HepG2 (cell line): Measurements from ENCODE around the gene ATAD3C. TPM values are rescaled to one million over a fixed set of nuclear protein-coding genes. Genes with fewer than 3 reads are reported as not detected.

Source experiments
- HCFC1 ChIP-seq: fragments of 150-350 bp; IDR thresholded peaks from 2 replicates; pipeline ENCODE4 v1.6.1; 2014; ENCODE audit warnings: low read depth, low read length
- IRF9 ChIP-seq: sonication (generic); formaldehyde crosslinking; IDR thresholded peaks from 2 replicates; pipeline ENCODE4 v1.8.0; 2022; ENCODE audit warnings: missing genetic modification reagents, mild to moderate bottlenecking, borderline replicate concordance
- MAFG ChIP-seq: sonication (generic); formaldehyde crosslinking; IDR thresholded peaks from 2 replicates; pipeline ENCODE4 v1.5.1; 2020; ENCODE audit warnings: mild to moderate bottlenecking, missing genetic modification reagents
- MAZ ChIP-seq, 2 experiments: sonication (generic) in 1 of 2; formaldehyde crosslinking in 1 of 2; IDR thresholded peaks; 2 replicates each; pipeline versions ENCODE4 v1.5.0 to v1.6.1; 2012 to 2020; ENCODE audit warnings: low read depth in 2 of 2, mild to moderate bottlenecking in 2 of 2, borderline replicate concordance in 1 of 2, improper control_type of control experiment in 1 of 2, low read length in 1 of 2, missing genetic modification reagents in 1 of 2, moderate library complexity in 1 of 2
- MLXIP ChIP-seq: sonication (generic); formaldehyde crosslinking; IDR thresholded peaks from 2 replicates; pipeline ENCODE4 v1.9.0; 2021; ENCODE audit warnings: missing genetic modification reagents, borderline replicate concordance
- MTA3 ChIP-seq: sonication (generic); formaldehyde crosslinking; IDR thresholded peaks from 2 replicates; pipeline ENCODE4 v1.4.0; 2020; ENCODE audit warnings: missing genetic modification reagents
- NPAS2 ChIP-seq: sonication (generic); formaldehyde crosslinking; IDR thresholded peaks from 2 replicates; pipeline ENCODE4 v1.8.0; 2022; ENCODE audit warnings: mild to moderate bottlenecking, missing genetic modification reagents, borderline replicate concordance
- POLR2A ChIP-seq, 2 experiments: IDR thresholded peaks; 2 replicates each; pipeline ENCODE4 v1.6.1; 2011; ENCODE audit warnings: low read depth in 2 of 2, low read length in 2 of 2, mild to moderate bottlenecking in 1 of 2, moderate library complexity in 1 of 2; ENCODE audit not compliant: insufficient read depth in 1 of 2
- RFXANK ChIP-seq: IDR thresholded peaks from 2 replicates; pipeline ENCODE4 v1.6.1; 2016
- polyA plus RNA-seq, 8 experiments: library from polyadenylated mRNA; depleted of rRNA in 3 of 8; stranded (reverse) in 7 of 8; unstranded in 1 of 8; fragments of >200 nt; fragmentation: Illumina TruSeq in 4 of 8; extraction: Trizol in 4 of 8; gene quantifications; 2 replicates each; pipeline versions ENCODE4 v1.2.1 to v1.2.3, GENCODE V29; 2011 to 2016; ENCODE audit warnings: low read depth in 4 of 8, missing spikeins in 1 of 8, mixed read lengths in 1 of 8; ENCODE audit not compliant: insufficient read depth in 1 of 8
- total RNA-seq, 5 experiments: library from RNA; depleted of rRNA; stranded (reverse); fragments of >200 nt; fragmentation: Illumina TruSeq; extraction: Trizol; gene quantifications; 2 replicates each; pipeline ENCODE4 v1.2.3, GENCODE V29; 2016; ENCODE audit warnings: low read depth in 1 of 5
- TF ChIP-seq, protein P1 (sequence below): sonication (generic); formaldehyde crosslinking; IDR thresholded peaks from one replicate; pipeline ENCODE4 v1.5.1; 2020; ENCODE audit warnings: mild to moderate bottlenecking, missing genetic modification reagents; ENCODE audit errors: not compliant biosample characterization
- TF ChIP-seq, protein P2 (sequence below): sonication (generic); formaldehyde crosslinking; IDR thresholded peaks from 2 replicates; pipeline ENCODE4 v1.5.1; 2020; ENCODE audit warnings: mild to moderate bottlenecking, missing genetic modification reagents, moderate library complexity

Gene ATAD3C
- total and polyA plus RNA-seq, 2 of the 13 experiments (the other 11 are each of a cell fraction or from before 2014, with no cell fraction given): 2.4 to 3.2 TPM

DNA sequence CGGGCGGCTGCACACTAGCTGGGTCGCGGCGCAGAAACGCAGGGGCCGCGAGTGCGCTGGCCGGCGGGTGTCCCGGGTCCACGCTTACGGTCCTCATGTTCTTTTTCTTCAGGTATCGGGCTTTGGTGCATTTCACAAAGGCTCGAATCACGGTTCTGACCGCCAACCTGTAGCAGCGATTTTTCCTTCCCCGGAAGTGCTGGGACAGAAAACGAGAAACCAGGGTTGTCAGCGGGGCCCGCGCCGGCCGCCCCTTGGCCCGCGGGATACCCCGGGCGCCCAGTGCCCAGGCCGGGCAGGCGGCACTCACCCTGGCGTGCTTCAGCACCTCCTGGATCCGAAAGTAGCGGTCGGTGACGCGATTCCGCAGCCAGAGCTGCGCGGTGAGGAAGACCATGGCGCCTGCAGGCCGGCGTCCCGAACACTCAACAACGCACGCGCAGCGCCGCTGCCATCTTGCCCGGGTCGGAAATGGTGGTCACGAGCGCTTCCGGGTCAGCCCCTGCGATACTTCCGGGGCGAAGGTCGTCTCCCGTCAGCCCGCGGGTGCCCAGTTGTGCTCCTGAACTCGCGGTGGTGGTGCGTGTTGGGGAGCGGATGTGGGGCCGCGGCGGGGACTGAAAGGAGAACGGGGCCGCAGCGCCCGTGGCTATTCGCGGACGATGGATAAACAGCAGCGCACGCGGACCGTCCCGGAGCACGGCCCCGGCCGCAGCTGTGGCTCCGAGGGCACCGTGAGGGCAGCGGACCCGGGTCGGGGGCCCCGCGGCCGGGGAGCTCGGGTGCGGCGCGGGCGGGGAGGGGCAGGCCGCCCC is 42.5 kb upstream of the ATAD3C start, which contains the start of gene MRPL20 (continued):
- TF ChIP-seq, protein P1, sequence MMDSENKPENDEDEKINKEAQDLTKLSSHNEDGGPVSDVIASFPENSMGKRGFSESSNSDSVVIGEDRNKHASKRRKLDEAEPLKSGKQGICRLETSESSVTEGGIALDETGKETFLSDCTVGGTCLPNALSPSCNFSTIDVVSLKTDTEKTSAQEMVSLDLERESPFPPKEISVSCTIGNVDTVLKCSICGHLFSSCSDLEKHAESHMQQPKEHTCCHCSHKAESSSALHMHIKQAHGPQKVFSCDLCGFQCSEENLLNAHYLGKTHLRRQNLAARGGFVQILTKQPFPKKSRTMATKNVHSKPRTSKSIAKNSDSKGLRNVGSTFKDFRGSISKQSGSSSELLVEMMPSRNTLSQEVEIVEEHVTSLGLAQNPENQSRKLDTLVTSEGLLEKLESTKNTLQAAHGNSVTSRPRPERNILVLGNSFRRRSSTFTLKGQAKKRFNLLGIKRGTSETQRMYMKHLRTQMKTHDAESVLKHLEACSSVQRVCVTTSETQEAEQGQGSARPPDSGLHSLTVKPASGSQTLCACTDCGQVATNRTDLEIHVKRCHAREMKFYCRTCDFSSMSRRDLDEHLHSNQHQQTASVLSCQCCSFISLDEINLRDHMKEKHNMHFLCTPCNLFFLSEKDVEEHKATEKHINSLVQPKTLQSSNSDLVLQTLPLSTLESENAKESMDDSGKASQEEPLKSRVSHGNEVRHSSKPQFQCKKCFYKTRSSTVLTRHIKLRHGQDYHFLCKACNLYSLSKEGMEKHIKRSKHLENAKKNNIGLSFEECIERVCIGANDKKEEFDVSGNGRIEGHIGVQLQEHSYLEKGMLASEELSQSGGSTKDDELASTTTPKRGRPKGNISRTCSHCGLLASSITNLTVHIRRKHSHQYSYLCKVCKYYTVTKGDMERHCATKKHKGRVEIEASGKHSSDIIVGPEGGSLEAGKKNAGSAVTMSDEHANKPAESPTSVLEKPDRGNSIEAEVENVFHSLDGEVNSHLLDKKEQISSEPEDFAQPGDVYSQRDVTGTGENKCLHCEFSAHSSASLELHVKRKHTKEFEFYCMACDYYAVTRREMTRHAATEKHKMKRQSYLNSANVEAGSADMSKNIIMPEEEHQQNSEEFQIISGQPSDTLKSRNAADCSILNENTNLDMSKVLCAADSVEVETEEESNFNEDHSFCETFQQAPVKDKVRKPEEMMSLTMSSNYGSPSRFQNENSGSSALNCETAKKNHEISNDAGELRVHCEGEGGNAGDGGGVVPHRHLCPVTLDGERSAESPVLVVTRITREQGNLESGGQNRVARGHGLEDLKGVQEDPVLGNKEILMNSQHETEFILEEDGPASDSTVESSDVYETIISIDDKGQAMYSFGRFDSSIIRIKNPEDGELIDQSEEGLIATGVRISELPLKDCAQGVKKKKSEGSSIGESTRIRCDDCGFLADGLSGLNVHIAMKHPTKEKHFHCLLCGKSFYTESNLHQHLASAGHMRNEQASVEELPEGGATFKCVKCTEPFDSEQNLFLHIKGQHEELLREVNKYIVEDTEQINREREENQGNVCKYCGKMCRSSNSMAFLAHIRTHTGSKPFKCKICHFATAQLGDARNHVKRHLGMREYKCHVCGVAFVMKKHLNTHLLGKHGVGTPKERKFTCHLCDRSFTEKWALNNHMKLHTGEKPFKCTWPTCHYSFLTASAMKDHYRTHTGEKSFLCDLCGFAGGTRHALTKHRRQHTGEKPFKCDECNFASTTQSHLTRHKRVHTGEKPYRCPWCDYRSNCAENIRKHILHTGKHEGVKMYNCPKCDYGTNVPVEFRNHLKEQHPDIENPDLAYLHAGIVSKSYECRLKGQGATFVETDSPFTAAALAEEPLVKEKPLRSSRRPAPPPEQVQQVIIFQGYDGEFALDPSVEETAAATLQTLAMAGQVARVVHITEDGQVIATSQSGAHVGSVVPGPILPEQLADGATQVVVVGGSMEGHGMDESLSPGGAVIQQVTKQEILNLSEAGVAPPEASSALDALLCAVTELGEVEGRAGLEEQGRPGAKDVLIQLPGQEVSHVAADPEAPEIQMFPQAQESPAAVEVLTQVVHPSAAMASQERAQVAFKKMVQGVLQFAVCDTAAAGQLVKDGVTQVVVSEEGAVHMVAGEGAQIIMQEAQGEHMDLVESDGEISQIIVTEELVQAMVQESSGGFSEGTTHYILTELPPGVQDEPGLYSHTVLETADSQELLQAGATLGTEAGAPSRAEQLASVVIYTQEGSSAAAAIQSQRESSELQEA (CRISPR knock-in tag): no peak
- TF ChIP-seq POLR2A (IDR thresholded peaks at IDR 0.05; ENCODE audit: insufficient read depth in 1 of 2, low read depth in 2 of 2, low read length in 2 of 2): peak in 1 of 2 experiments; percentile 87; a peak in 2 of 4 replicates
- TF ChIP-seq NPAS2 (CRISPR knock-in tag): no peak
- no peak for TF ChIP-seq RFXANK (CRISPR knock-in tag)
- no peak for TF ChIP-seq MAFG (CRISPR knock-in tag)
- no peak for TF ChIP-seq MTA3 (CRISPR knock-in tag)
- TF ChIP-seq IRF9 (CRISPR knock-in tag): peak; percentile 97
- peak; percentile 86 for TF ChIP-seq HCFC1
- peak; percentile 13; the same call in 1 of the 2 replicates for TF ChIP-seq MLXIP (CRISPR knock-in tag)
- TF ChIP-seq, protein P2, sequence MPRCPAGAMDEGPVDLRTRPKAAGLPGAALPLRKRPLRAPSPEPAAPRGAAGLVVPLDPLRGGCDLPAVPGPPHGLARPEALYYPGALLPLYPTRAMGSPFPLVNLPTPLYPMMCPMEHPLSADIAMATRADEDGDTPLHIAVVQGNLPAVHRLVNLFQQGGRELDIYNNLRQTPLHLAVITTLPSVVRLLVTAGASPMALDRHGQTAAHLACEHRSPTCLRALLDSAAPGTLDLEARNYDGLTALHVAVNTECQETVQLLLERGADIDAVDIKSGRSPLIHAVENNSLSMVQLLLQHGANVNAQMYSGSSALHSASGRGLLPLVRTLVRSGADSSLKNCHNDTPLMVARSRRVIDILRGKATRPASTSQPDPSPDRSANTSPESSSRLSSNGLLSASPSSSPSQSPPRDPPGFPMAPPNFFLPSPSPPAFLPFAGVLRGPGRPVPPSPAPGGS: peak; percentile 75; the same call in 1 of the 2 replicates
- TF ChIP-seq MAZ (IDR thresholded peaks at IDR 0.05; ENCODE audit: borderline replicate concordance, low read depth, low read length): peak; percentile 32; the same call in 1 of the 2 replicates
- peak; percentile 80 for TF ChIP-seq MAZ (CRISPR knock-in tag; IDR thresholded peaks at IDR 0.05; ENCODE audit: low read depth)
